Mucosa of rectum (tissue), 2 donors: Measurements from ENCODE around the gene AFAP1L2.

Experiments used
- H3K27ac ChIP-seq, 2 donors: one replicate each; pipeline ENCODE4 v1.7.0; 2013; ENCODE audit warnings: inconsistent platforms in 2 of 2, low read depth in 2 of 2, low read length in 2 of 2
- H3K27me3 ChIP-seq, 2 donors: one replicate each; pipeline ENCODE4 v1.7.0; 2013; ENCODE audit warnings: low read length in 2 of 2; ENCODE audit not compliant: control insufficient read depth in 2 of 2, insufficient read depth in 2 of 2
- H3K36me3 ChIP-seq, 2 donors: one replicate each; pipeline ENCODE4 v1.7.0; 2013; ENCODE audit warnings: low read length in 2 of 2; ENCODE audit not compliant: control insufficient read depth in 2 of 2, insufficient read depth in 2 of 2
- H3K4me1 ChIP-seq, 2 donors: one replicate each; pipeline ENCODE4 v1.7.0; 2013; ENCODE audit warnings: low read length in 2 of 2, mild to moderate bottlenecking in 1 of 2; ENCODE audit not compliant: control insufficient read depth in 2 of 2, insufficient read depth in 2 of 2
- H3K4me3 ChIP-seq, 2 donors: one replicate each; pipeline ENCODE4 v1.7.0; 2013; ENCODE audit warnings: low read length in 2 of 2
- H3K9ac ChIP-seq, 2 donors: one replicate each; pipeline ENCODE4 v1.7.0; 2013; ENCODE audit warnings: low read length in 2 of 2, low read depth in 1 of 2, mild to moderate bottlenecking in 1 of 2
- H3K9me3 ChIP-seq, 2 donors: one replicate each; pipeline ENCODE4 v1.7.0; 2013; ENCODE audit warnings: low read length in 2 of 2; ENCODE audit not compliant: control insufficient read depth in 2 of 2
- donor health status: healthy.
- donor health status: Normal muscosa, but diverticular disease.

The AFAP1L2 gene

DNA sequence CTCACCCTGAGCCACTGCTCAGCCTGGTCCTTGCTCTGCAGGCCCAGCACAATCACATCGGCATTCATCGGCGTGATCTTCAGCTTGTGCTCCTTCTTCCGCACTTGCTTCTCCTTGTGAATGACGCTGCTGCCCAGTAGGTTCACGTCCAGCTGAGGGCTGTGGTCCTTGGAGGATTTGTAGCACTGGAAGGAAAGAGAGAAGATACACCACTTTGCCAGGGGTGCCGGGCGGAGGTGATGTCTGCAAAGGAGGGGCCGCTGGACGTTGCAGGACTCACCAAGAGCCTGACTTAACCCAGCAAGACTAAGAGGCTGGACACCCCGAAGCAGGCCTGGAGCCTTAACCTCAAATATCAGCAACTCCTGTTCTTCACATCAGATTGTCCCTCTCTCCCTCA lies 90.4 kb downstream of the AFAP1L2 start:
- H3K36me3 ChIP-seq: peaks cover 7 to 9% of the 10 kb centered on the region in 2 donors
- H3K4me3 ChIP-seq: no peak overlapping the region
- no peaks in the 10 kb centered on the region for H3K4me1 ChIP-seq
- no peak overlapping the region for H3K9ac ChIP-seq
- H3K9me3 ChIP-seq: no peaks in the 10 kb centered on the region
- H3K27ac ChIP-seq: no peak overlapping the region
- no peaks in the 10 kb centered on the region for H3K27me3 ChIP-seq

DNA sequence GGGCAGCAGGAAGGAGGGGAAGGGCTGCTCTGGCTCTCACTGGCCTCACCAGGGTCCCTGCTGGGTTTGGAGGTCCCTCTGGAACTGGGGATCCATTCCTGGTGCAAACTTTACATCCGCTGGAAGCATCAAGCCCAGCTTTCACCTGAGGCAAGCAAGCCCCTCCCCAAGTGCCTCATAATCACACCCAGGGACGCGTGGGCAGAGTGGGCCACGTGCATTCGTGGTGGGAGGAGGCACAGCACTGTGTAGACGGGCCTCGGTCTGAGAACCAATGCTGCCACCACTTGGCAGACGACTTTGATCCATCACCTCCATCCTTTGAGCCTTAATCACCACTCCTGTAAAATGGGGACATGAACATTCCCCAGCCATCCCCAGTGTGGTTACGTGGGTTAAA lies 91.2 kb downstream of the AFAP1L2 start:
- Histone ChIP-seq H3K27me3 (no peaks in the 10 kb centered on the region), H3K9me3 (no peaks in the 10 kb centered on the region), H3K4me1 (no peaks in the 10 kb centered on the region), H3K27ac (no peak overlapping the region), H3K36me3 (peaks cover 7 to 9% of the 10 kb centered on the region in 2 donors), H3K9ac (no peak overlapping the region), H3K4me3 (no peak overlapping the region)

DNA sequence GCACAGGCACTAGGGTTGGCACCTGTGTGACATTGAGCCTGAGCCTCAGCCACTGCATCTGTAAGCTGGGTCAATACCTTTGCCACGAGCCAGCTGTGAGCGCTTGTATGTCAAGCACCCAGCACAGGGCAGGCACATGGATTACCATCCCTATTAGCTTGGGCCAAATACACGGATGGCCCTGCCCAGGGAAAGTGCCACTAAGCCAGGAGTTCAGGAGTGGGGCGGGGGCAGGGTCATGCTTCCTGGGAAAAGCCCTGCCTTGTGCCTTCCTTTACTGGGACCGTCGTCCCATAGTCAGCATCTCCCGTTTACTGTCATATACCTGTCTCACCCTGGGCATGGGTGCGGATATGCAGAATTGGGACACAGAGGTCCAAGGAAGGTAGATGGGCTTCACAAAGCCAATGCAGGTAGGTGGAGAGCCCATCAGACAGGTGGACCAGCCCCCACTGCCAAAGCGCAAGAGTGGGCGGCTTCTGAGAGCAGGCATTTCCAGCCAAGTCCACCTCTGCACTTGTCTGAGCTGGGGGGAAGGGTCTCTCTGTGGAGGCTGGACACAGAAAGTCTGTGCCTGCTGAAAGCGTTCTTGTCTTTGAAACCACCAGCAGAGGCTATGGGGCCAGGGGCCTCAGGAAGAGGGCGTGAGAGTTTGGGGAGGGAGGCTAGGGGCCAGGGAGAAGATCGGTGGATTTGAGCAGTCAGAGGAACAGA lies 92.6 kb downstream of the AFAP1L2 start:
- Histone ChIP-seq H3K27ac (no peak overlapping the region), H3K36me3 (peaks cover 7 to 9% of the 10 kb centered on the region in 2 donors), H3K27me3 (no peaks in the 10 kb centered on the region), H3K9me3 (no peaks in the 10 kb centered on the region), H3K9ac (no peak overlapping the region), H3K4me3 (no peak overlapping the region), H3K4me1 (no peaks in the 10 kb centered on the region)

DNA sequence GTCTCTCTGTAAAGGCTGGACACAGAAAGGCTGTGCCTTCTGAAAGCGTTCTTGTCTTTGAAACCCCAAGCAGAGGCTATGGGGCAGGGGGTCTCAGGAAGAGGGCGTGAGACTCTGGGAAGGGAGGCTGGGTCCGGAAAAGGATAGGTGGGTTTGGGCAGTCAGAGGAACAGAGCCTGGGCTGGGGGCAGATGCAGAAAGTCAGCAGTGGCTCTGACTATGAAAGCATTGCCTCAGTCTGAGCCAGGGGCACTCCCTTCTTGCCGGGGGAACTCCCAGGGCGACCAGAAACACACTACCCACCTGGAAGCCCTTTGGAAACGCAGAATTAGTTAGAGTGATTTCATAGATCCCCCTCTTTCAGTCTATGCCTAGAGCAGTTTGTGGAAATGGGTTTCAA lies 93.3 kb downstream of the AFAP1L2 start:
- Histone ChIP-seq H3K27ac (no peak overlapping the region), H3K27me3 (no peaks in the 10 kb centered on the region), H3K4me3 (no peak overlapping the region), H3K4me1 (no peaks in the 10 kb centered on the region), H3K36me3 (peaks cover 7 to 9% of the 10 kb centered on the region in 2 donors), H3K9ac (no peak overlapping the region), H3K9me3 (no peaks in the 10 kb centered on the region)

GRCh38 chr10:114310346-114310745 lies 94.0 kb downstream of the AFAP1L2 start:
- H3K27me3 ChIP-seq: no peaks in the 10 kb centered on the region
- H3K9me3 ChIP-seq: no peaks in the 10 kb centered on the region
- H3K4me1 ChIP-seq: no peaks in the 10 kb centered on the region
- no peak overlapping the region for H3K27ac ChIP-seq
- H3K9ac ChIP-seq: no peak overlapping the region
- H3K4me3 ChIP-seq: no peak overlapping the region
- peaks cover 5 to 9% of the 10 kb centered on the region in 2 donors for H3K36me3 ChIP-seq

- Histone ChIP-seq H3K36me3 (peaks cover 4 to 9% of the 10 kb centered on the region in 2 donors), H3K4me1 (peaks cover 3 to 4% of the 10 kb centered on the region in 2 donors), H3K9me3 (no peaks in the 10 kb centered on the region), H3K27me3 (no peaks in the 10 kb centered on the region), H3K9ac (no peak overlapping the region), H3K27ac (no peak overlapping the region), H3K4me3 (no peak overlapping the region)
These were observed 95.0 kb downstream of the AFAP1L2 start for GRCh38 chr10:114309364-114309651.

- H3K27ac ChIP-seq: no peak overlapping the region
- H3K4me3 ChIP-seq: no peak overlapping the region
- peaks cover 6 to 8% of the 10 kb centered on the region in 2 donors for H3K4me1 ChIP-seq
- H3K27me3 ChIP-seq: no peaks in the 10 kb centered on the region
- H3K9me3 ChIP-seq: no peaks in the 10 kb centered on the region
- peaks cover 4 to 9% of the 10 kb centered on the region in 2 donors for H3K36me3 ChIP-seq
- no peak overlapping the region for H3K9ac ChIP-seq
These were observed 95.6 kb downstream of the AFAP1L2 start for GRCh38 chr10:114308531-114309363.

DNA sequence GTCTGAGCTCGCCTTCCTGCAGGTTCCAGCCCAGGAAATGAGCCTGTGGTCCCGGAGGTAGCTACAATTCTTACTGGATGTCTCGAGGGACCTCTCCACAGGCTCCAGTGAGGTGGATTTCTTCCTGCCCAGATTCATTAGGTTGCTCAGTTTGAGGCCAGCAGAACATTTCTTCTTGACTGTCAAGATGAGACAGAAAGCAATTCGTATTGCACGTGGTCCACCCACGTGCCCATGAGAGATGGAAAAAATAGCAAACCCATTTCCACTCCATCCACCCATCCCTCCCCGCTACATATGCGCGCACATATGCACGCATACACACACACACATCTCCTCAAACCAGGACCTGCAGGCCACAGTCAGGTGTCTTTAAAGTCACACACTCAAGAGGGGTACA lies 96.6 kb downstream of the AFAP1L2 start:
- Histone ChIP-seq H3K36me3 (peaks cover 0 to 9% of the 10 kb centered on the region in 2 donors), H3K27me3 (no peaks in the 10 kb centered on the region), H3K9ac (no peak overlapping the region), H3K4me3 (no peak overlapping the region), H3K9me3 (no peaks in the 10 kb centered on the region), H3K27ac (no peak overlapping the region), H3K4me1 (peaks cover 6 to 8% of the 10 kb centered on the region in 2 donors)

GRCh38 chr10:114306116-114306973 lies 98.0 kb downstream of the AFAP1L2 start:
- Histone ChIP-seq H3K27ac (no peak overlapping the region), H3K9ac (no peak overlapping the region), H3K4me3 (no peak overlapping the region), H3K4me1 (peaks cover 6 to 8% of the 10 kb centered on the region in 2 donors), H3K27me3 (no peaks in the 10 kb centered on the region), H3K36me3 (no peaks in the 10 kb centered on the region), H3K9me3 (no peaks in the 10 kb centered on the region)

GRCh38 chr10:114305521-114305925 lies 98.8 kb downstream of the AFAP1L2 start:
- H3K9me3 ChIP-seq: no peaks in the 10 kb centered on the region
- no peak overlapping the region for H3K27ac ChIP-seq
- no peaks in the 10 kb centered on the region for H3K27me3 ChIP-seq
- H3K4me3 ChIP-seq: no peak overlapping the region
- H3K4me1 ChIP-seq: peaks cover 6 to 8% of the 10 kb centered on the region in 2 donors
- no peak overlapping the region for H3K9ac ChIP-seq
- peaks cover 0 to under 1% of the 10 kb centered on the region in 2 donors for H3K36me3 ChIP-seq
